Upper lobe of right lung (tissue), 1 donor: ENCODE results near the gene TOM1. TPM values are rescaled to one million over a fixed set of nuclear protein-coding genes. Genes with fewer than 3 reads are reported as not detected.

Source experiments
- ATAC-seq: fragments of 200-7000 bp; cut with Tn5 transposase; one replicate; pipeline ENCODE4 v1.9.1; 2020; ENCODE audit warnings: mild to moderate bottlenecking, moderate library complexity
- DNase-seq: peaks from one replicate; pipeline ENCODE4 v3.0.0-alpha.2; 2020
- H3K27ac ChIP-seq: fragments of 200-600 bp; one replicate; pipeline ENCODE4 v1.8.0; 2022
- H3K27me3 ChIP-seq: fragments of 200-600 bp; one replicate; pipeline ENCODE4 v1.8.0; 2022; ENCODE audit warnings: mild to moderate bottlenecking
- H3K36me3 ChIP-seq: fragments of 200-600 bp; one replicate; pipeline ENCODE4 v1.8.0; 2022
- H3K4me1 ChIP-seq: fragments of 200-600 bp; one replicate; pipeline ENCODE4 v1.8.0; 2022
- H3K4me3 ChIP-seq: fragments of 200-600 bp; one replicate; pipeline ENCODE4 v1.8.0; 2022; ENCODE audit warnings: mild to moderate bottlenecking
- H3K9me3 ChIP-seq: fragments of 200-600 bp; one replicate; pipeline ENCODE4 v1.8.0; 2022
- intact Hi-C: fragments of 100-400 bp; cut with DNase I; formaldehyde crosslinking; loops from one replicate; pipeline ENCODE4 v1.11.0; 2022
- total RNA-seq: library from RNA; stranded (reverse); fragmentation: NEBNext Ultra II Directional; extraction: Animal tissue kit (Norgen Biotek cat#: 25700); gene quantifications from one replicate; pipeline ENCODE4 v1.2.1, GENCODE V29; 2021
- TF ChIP-seq, protein P1 (sequence below): fragments of 200-600 bp; IDR thresholded peaks from one replicate; pipeline ENCODE4 v1.8.0; 2022; ENCODE audit warnings: antibody characterized with exemption
- donor health status: DM: no; HTN: yes; CAD: no; lungs with severe emphysema.

Gene TOM1
- total RNA-seq, 1 donor from 2014 or later = 101 TPM

DNA sequence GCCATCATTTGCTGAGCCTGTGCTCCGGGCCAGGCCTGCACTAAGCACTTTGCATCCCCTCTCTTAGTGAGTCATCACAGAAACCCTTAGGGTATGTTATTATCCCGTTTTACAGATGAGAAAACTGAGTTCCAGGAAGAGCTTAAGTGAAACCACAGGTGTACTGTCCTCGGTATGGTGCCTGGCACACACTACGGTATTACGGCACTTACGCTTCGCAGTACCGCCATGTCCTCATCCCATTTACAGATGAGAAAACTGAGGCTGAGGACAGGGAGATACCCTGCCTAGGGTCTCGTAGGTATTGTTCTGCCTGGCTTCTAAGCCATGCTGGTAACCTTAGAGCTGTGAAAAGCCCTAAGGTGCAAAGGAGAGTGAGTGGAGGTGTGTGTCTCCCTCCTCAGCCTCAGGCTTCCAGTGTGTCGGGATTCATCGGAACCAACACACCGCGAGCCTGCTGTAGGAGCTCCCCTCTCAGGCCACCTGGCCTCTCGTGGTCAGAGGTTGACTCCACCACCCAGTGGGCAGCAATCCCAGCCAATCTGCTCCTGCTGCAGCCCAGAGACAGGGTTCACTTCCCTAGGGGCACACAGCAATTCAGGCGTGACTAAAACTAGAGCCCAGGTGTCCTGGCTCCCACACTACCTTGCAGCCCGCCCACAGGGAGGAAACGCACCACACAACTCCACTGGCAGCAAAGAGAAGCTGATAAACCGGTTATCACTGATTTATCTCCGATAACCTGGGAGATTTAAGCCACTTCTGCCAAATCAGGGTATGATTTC lies 41.6 kb downstream of the TOM1 start:
- TF ChIP-seq, protein P1, sequence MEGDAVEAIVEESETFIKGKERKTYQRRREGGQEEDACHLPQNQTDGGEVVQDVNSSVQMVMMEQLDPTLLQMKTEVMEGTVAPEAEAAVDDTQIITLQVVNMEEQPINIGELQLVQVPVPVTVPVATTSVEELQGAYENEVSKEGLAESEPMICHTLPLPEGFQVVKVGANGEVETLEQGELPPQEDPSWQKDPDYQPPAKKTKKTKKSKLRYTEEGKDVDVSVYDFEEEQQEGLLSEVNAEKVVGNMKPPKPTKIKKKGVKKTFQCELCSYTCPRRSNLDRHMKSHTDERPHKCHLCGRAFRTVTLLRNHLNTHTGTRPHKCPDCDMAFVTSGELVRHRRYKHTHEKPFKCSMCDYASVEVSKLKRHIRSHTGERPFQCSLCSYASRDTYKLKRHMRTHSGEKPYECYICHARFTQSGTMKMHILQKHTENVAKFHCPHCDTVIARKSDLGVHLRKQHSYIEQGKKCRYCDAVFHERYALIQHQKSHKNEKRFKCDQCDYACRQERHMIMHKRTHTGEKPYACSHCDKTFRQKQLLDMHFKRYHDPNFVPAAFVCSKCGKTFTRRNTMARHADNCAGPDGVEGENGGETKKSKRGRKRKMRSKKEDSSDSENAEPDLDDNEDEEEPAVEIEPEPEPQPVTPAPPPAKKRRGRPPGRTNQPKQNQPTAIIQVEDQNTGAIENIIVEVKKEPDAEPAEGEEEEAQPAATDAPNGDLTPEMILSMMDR = no peak
- DNase-seq = no peak
- peaks cover 76% of the 10 kb centered on the region for H3K36me3 ChIP-seq

DNA sequence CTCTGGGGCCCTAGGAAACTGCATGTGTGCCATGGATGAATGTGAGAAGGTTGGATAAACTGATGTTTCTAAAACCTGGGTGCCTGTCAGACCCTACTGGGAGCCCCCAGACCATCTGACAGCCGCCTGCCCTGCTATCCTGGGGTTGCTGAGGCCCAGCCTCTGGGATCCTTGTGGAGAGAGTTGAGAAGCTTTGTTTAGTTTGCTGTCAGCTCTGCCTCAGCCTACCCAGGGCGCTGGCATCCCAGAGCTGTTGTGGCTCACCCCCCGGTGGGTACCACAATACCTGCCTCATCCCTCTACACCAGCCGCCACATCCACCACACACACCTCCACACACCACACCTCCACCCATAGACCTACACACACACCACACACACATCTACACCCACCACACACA lies 42.7 kb downstream of the TOM1 start:
- intact Hi-C loops = no loop called here
- Histone ChIP-seq H3K27ac (no peak overlapping the region), H3K4me3 (no peak overlapping the region), H3K9me3 (no peaks in the 10 kb centered on the region), H3K36me3 (peaks cover 73% of the 10 kb centered on the region), H3K4me1 (no peaks in the 10 kb centered on the region), H3K27me3 (no peaks in the 10 kb centered on the region)
- DNase-seq (no peak), ATAC-seq (no peak)
- TF ChIP-seq, protein P1 = no peak

More for the DNA sequence above, 41.6 kb downstream of the TOM1 start:
- Histone ChIP-seq H3K9me3 (no peaks in the 10 kb centered on the region), H3K27ac (no peak overlapping the region), H3K27me3 (no peaks in the 10 kb centered on the region), H3K4me3 (no peak overlapping the region), H3K4me1 (no peaks in the 10 kb centered on the region)
- ATAC-seq = no peak
- intact Hi-C loops = no loop called here

DNA sequence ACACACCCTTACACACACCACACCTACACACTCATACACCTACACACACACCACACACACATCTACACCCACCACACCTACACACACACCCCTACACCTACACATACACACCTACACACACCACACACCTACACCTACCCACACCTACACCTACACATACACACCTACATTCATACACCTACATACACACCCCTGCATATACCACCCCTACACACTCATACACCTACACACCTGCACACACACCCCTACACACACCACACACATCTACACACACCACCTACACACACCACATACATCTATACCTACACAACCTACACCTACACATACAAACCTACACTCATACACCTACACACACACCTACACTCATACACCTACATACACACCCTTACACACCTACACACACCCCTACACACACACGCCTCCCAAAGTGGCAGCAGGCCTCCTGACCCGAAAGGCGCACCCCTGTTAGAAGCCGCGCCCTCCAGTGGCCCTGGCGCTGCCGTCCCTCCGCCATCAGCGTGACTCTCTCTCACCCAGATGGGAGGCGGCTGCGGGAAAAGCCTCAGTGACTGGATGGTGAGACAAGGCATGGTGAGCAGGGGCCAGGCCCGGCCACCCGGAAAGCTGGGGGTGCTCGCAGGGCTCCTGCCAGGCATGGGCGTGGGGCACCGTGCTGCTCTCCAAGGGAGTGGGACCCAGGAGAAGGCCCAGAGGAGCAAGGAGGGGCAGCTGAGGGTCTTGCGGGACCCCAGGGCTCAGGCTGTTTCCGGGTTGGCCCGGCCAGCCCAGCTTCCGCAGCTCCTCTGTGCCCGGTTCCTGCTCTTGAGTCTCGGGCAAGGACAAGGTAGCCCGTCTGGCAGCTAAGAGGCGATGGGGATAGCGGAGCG lies 44.2 kb downstream of the TOM1 start:
- no peak overlapping the region for H3K27ac ChIP-seq
- TF ChIP-seq, protein P1 = no peak
- H3K36me3 ChIP-seq = peaks cover 65% of the 10 kb centered on the region
- intact Hi-C loops = no loop called here
- H3K4me1 ChIP-seq = no peaks in the 10 kb centered on the region
- no peak for ATAC-seq
- no peak overlapping the region for H3K4me3 ChIP-seq
- no peaks in the 10 kb centered on the region for H3K9me3 ChIP-seq
- no peaks in the 10 kb centered on the region for H3K27me3 ChIP-seq
- DNase-seq = no peak

DNA sequence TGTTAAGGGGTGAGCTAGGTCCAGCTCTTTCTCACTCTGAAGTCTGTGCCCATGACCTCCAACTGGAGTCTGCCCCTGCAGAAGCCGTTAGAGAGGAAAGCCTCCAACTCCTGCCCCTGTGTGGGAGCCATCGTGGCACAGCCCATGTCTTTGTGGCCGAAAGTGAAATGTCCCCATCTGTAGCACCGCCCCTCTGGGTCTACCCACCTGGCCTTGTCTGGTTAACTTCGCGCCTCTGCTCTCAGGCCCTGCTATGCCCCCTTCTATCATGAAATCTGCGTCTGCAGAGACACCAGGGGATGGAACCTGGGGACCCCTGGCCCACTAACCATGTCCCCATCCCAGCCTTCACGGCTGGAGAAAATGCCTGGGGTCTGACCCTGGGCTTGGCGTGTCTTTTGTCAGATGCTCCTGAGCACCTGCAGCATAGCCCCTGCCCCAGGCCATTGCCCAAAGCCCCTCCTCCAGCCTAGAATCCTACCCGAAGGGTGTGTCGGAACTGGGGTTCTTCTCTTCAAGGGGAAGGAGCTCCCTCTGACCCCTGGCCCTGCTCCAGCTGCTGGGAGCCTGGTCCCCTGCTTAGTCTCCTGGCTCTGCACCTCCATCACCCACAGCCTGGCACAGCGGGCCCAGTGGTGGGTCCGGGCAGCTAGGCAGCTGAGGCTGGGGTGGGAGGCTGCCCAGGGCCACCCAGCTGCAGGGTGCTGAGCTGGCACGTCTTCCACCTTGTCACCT lies 45.4 kb downstream of the TOM1 start:
- H3K4me3 ChIP-seq = no peak overlapping the region
- TF ChIP-seq, protein P1 = no peak
- ATAC-seq = no peak
- H3K27me3 ChIP-seq = no peaks in the 10 kb centered on the region
- intact Hi-C loops = no loop called here
- no peak overlapping the region for H3K27ac ChIP-seq
- H3K4me1 ChIP-seq = no peaks in the 10 kb centered on the region
- no peaks in the 10 kb centered on the region for H3K9me3 ChIP-seq
- DNase-seq = no peak
- peaks cover 54% of the 10 kb centered on the region for H3K36me3 ChIP-seq

DNA sequence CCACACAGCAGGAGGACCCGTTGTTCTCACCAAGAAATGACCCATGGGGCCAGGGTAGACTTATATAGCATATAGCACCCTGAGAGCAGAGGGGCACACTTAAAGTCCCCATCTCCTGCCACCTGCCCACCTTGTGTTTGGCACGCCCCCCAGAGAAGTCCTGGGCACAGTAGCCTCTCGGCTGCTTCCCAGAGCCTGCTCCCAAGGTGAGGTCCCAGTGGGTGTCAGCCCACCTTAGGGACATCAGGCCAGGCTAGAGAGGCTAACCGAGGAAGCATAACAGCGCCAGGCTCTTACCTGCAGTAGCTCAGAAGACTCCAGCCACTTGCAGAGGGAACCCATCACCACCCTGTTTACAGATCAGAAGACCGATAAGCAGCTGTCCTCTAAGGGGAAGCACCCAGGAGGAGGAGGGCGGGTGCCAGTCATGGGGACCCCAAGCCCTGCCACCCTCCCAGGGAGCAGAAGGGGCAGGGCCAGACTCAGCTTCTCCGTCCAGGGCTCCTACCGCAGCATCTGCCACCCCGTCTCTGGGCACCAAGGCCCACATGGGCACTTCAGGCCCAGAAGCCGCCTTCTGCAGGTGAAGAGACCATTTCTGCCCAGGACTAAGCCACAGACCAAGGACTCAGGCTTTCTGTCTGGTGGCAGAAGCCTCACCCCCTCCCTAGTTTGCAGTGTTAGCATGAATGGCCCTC lies 46.3 kb downstream of the TOM1 start:
- H3K27ac ChIP-seq = no peak overlapping the region
- peaks cover 46% of the 10 kb centered on the region for H3K36me3 ChIP-seq
- H3K4me3 ChIP-seq = no peak overlapping the region
- peaks cover 6% of the 10 kb centered on the region for H3K4me1 ChIP-seq
- TF ChIP-seq, protein P1 = no peak
- no peaks in the 10 kb centered on the region for H3K27me3 ChIP-seq
- no peaks in the 10 kb centered on the region for H3K9me3 ChIP-seq
- intact Hi-C loops = no loop called here
- DNase-seq (no peak), ATAC-seq (no peak)
